T-helper 2 cell treated with Interferon-gamma antibody and Interleukin-4, amounts not matched to agents 100 ng/mL and 5 ng/mL, for 36 hours (primary cell): Measurements from ENCODE around the gene NUTM2E. TPM values are rescaled to one million over a fixed set of nuclear protein-coding genes. Genes with fewer than 3 reads are reported as not detected.
"Not testable (repeated sequence)": the region's sequence is repeated elsewhere in the genome, so short reads cannot be mapped to it uniquely, and the experiment has no call there.

ENCODE experiments used
- intact Hi-C: fragments of 100-400 bp; cut with micrococcal nuclease; formaldehyde crosslinking; loops from one replicate; pipeline ENCODE4 v1.15.1; 2023
- total RNA-seq: library from RNA; stranded (reverse); gene quantifications from 2 replicates; pipeline ENCODE4 v1.2.3, GENCODE V29; 2022

NUTM2E gene, protein sequence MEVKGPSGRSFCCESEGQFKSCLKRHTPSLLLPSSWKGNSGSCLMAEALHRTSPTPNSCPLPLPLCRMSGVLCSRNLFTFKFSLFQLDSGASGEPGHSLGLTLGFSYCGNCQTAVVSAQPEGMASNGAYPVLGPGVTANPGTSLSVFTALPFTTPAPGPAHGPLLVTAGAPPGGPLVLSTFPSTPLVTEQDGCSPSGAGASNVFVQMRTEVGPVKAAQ (N-terminal part only)
- 0.11 TPM in 1 of 2 replicates, not detected in the other for total RNA-seq

DNA sequence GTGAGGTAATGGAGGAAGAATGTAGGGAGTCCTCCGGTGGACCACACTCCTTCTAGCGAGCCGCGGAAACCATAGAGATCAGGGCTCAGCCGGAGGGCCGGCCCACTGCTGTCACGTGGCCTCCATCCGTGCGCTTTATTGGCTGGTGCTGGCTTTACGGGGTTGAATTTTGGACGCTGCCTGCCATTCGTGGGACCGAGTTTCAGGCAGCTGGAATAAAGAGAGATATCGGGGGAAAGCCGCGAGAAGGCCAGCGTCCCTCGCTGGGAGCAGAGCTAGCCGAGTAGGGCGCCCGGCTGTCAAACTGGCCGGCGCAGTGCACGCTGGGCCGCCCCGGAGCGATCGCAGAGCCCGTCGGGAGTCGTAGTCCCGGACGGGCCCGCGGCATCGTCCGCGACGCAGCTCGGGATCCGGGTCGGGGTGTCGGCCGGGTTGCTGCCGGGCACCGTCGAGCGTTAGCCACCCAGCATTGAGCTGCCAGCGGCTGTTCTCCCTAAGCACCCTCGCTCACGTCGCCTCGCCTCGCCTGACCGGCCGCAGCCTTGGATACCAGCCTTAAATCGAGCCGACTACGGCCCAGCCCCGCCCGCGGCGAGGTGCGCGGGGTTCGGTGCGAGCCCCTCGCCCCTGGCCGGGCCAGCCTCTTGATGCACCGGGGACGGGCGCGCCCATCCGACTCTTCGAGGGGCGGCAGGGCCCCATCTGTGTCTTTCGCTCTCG is at the start of gene NUTM2E:
Gene NUTM2E, plus strand, starts transcription at position 244 of the 720 bp plus-strand sequence. CDS start 15,002 bp downstream, outside the sequence.
- intact Hi-C loops, result loop anchor here (10.0 kb wide), 1 partner anchor 378 kb away; the partner anchor contains the start of gene ANXA11

DNA sequence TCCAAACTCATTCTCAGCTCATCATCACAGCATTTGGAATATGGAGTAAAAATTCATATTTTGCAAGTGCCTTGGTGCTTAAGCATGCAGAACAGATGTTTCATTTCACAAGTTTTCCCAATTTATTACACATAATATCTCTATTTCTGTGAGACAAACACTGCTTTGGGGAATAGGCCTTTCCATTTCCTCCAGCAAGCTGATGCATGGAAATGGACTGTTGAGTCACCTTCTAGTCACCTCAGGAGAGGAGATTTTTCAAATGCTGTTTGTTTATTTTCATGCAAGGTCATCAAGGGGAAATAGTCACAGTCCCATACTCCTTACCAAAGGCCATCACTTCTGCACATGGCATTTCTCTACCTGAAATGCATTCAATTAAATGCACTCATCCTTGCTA is 48.5 kb upstream of the NUTM2E start:
- intact Hi-C loops, result loop anchor here (2.0 kb wide), 1 partner anchor 151 kb away; no protein-coding TSS in a partner anchor

DNA sequence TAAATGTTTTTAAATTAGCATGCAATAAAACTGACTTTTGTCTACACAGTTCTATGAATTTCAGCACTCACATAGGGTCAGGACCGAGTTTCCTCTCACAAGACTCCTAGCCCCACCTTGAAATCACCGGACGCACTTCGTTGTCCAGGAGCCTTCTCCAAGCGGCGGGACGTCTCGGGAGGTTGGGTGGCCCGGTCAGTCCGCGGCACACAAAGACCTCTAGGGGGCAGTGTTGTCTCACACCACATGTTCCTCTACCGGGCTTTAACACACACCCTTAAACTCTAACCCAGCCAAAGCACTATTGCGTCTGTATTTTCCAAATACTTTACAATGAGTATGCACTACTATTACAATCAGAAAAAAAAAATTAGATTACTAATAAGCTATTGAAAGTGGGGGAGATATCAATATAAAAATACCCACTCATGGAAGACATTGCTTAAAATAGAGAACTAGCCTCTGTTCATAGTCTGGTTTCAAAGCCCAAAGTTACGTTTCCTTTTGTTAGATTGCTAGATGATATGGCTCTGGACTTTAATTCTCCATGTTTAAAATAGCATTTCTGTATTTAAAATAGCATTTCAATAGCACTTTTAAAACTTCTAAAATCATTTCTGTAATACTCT is 47.1 kb upstream of the NUTM2E start:
- intact Hi-C loops, result loop anchor here (2.0 kb wide), 1 partner anchor 149 kb away; no protein-coding TSS in a partner anchor

DNA sequence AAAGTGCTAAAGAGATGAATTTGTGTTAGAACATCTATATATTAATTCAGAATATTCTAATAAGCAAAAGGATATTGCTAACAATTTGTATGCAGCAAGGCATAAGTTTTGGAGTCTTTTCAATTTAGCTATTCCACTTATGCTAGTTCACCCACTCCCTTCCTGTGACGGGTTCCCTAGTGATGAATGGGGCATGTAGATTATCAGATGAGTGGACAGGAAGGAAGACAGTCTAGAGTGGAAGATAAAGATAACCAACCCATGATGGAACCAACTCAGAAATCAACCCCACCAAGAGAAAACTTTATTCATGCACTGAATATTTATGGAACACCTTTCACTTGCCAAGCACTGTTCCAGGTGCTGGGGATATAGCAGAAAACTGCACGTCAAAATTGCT is 46.5 kb upstream of the NUTM2E start:
- intact Hi-C loops, result loop anchor here (2.0 kb wide), 1 partner anchor 149 kb away; no protein-coding TSS in a partner anchor

DNA sequence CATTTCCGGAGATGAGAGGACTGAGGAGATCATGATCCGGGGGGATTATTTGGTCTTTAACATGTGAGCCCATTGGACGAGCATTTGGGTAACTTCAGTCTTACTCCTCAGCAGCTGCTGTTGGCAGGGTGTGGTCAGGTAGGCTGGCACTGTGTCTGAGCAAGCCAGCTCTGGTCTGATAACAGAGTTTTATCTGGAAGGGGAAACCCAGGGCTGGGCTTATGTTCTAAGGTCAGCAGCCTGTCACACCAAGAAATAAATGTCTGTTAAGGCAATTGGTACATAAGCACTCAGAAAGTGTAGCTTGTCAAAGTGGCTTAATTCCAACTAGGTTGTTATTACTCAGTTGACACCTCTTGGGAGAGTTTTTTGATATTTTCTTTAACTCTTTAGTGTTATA is 45.0 kb upstream of the NUTM2E start:
- intact Hi-C loops, result not testable (repeated sequence)

DNA sequence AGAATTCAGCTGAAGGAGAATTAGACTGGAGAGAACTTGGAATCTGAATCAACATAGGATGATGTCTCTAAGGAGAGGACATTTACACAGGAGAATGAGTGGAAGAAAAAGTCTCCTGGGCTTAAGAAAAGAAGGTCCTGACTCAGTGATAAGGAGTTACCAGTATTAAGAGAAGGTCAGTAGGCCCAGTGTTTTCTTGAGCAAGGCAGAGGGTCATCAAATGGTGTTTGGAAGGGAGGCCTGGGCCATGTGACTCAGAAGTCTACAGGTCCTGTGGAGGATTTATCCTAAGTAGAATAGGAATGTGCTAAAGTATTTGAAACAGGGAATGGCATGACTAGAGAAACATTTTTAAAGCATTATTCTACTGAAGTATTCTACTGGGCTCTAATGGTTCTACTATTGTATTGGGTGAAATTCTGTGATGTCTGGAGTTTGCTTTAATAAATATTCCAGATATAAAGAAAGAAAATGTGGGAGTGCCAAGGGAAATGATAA is 39.0 kb upstream of the NUTM2E start:
- intact Hi-C loops, result not testable (repeated sequence)

DNA sequence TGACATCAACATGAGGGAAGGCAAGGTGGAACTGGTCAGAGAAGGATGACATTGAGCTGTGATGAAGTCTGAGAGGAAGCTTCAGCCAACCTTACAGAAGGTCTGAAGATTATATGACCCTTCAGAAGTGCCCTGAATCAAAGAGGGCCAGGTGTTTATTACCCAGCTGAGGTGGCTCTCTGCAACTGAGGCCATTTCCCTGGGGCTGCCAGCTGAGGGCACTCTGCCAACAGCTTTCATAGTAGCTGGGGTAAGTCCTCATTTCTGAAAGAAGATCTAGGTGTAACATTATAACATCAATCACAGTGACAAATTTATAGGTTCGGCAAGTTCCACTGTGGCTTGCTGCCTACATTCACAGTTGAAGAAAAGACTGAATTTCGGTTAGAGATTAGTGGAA is 37.2 kb upstream of the NUTM2E start:
- intact Hi-C loops, result not testable (repeated sequence)

DNA sequence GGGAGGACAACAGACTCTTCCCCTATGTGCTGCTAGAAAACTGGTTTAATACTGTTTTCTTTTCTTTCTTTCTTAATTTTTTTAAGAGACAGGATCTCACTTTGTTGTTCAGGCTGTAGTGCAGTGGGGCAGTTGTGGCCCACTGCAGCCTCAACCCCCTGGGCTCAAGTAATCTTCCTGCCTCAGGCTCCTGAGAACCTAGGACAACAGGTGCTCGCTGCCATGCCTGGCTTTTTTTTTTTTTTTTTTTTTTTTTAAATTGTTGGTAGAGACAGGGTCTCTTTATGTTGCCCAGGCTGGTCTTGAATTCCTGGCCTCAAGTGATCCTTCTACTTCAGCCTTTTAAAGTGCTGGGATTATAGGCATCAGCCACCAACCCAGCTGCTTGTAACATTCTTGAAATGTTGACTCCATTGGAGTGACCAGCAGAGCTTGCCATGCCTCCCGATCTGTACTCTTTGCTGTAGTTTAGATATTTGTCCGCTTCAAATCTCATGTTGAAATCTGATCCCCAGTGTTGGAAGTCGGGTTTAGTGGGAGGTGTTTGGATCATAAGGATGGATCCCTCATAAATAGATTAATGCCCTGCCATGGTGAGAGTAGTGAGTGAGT is 34.5 kb upstream of the NUTM2E start:
- intact Hi-C loops, result not testable (repeated sequence)

DNA sequence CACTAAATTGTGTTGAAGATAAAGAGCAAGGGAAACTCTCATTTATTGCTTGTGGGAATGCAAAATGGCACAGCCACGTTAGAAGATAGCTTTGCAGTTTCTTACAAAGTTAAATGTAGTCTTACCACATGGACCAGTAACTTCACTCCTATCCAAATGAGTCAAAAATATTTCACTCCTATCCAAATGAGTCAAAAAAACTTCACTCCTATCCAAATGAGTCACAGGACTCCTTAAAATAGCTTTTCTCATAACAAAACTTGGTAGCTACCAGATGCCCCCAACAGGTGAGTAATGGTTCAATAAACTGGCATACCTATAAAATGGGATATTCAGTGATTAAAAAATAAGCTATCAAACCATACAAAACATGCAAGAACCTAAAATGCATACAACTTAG is 27.2 kb upstream of the NUTM2E start:
- intact Hi-C loops, result not testable (repeated sequence)

DNA sequence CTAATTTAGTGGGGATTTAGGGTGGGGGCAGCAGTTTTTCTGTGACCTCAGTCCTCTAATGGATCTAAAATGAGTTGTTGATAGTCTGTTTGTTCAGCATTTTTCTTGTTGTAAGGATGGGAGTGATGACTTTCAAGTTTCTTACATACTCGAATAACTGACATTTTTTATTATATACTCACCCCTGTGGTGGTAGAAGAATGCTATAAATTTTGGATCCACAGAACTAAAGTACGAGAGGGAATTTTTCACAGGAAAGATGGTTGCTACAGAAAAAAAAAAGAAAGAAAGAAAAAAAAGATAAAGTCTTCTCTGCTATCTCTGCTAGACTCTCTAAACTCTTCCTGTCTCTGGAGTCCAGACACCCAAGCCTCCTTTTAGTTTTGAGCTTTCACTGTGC is 20.7 kb upstream of the NUTM2E start:
- intact Hi-C loops, result not testable (repeated sequence)

DNA sequence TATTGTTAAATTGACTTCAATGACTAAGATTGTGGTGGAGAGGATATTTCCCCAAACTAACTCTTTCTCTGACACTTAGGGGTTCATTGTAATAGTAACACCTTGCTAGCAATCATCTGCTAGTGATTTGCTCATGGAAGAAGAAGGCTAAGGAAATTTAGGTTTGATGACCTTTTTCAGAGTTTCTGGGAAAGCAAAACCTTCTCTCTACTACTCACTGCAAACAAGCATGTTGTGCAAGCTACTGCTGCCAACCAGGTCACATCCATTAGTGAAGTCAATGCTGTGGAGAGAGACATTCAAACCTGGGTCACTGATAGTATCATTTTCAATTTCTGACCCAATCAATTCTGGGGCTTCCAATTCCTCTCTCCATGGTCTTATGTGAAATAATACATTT is 14.6 kb upstream of the NUTM2E start:
- intact Hi-C loops, result not testable (repeated sequence)

DNA sequence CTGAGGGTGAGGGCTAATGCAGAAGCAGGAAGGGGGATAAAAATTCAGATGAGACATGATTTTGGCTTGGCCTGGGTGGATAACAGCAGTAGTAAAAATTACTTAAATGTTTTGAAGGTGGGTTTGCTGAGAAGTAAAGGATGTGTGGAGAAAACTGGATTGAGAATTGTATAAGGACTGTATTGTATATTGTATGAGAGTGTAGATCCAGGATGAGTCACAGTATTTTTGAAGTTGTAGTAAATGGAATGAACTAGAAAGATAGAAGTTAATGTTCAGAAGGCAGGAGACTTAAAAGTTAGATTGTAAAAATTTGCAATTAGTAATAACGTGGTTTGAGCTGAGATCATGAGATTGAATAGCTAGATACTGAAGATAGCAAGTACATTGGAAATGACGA is 10.2 kb upstream of the NUTM2E start:
- intact Hi-C loops, result not testable (repeated sequence)

DNA sequence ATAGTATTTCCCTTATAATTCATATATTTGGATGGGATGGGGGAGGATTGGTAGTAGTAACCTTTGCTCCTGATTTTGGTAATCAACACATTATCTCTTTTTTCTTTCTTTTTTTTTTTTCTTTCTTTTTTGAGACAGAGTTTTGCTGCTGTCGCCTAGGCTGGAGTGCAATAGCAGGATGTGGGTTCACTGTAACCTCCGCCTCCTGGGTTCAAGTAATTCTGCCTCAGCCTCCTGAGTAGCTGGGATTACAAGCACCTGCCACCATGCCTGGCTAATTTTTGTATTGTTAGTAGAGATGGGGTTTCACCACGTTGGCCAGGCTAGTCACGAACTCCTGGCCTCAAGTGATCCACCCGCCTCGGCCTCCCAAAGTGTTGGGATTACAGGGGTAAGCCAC is 3.2 kb upstream of the NUTM2E start:
- intact Hi-C loops, result loop anchor here (10.0 kb wide), 1 partner anchor 381 kb away; the partner anchor contains the start of gene ANXA11

DNA sequence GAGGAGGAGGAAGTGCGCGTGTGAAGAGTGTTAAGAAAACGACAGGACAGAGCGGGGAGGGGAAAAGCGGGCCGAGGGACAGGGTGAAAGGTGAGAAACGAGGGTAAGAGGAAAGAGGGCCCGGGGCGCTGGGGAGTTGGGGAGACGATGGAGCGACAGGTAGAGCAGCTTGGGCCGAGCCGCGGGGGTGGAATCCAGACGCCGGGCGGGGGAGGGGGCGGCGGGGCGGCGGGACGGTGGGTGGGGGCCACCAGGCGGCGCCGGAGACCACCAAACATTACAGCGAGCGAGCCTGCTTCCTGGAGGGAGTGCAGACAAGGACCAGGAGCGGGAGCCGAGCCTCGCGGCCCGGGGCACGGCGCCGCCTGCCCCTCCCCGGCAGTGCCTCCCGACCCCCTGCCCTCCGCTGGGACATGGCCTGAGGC is 940 bp upstream of the NUTM2E start:
- intact Hi-C loops, result loop anchor here (10.0 kb wide), 1 partner anchor 379 kb away; the partner anchor contains the start of gene ANXA11

DNA sequence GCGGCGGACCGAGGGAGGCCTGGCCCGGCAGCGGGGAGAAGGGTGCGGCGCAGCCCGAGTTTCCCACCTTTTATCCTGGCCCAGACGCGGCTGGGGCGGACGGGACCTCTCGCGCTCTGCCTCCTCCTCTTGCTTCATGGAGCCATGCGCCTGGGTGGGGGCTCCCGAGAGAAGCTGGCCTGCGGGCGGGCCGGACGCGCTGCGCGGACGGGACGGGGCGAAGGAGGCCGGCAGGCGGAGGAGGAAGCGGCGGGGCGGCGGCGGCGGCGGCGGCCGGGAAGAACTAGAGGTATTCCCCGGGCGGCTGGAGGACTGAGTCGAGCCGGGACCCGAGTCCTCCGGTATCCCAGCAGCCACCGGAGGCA is 426 bp upstream of the NUTM2E start:
- intact Hi-C loops, result loop anchor here (10.0 kb wide), 1 partner anchor 379 kb away; the partner anchor contains the start of gene ANXA11

DNA sequence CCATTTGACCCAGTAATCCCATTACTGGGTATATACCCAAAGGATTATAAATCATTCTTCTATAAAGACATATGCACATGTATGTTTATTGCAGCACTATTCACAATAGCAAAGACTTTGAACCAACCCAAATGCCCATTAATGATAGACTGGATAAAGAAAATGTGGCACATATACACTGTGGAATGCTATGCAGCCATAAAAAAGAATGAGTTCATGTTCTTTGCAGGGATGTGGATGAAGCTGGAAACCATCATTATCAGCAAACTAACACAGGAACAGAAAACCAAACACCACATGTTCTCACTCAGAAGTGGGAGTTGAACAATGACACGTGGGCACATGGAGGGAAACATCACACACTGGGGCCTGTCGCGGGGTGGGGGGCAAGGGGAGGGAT is 7.3 kb downstream of the NUTM2E start:
- intact Hi-C loops, result not testable (repeated sequence)

DNA sequence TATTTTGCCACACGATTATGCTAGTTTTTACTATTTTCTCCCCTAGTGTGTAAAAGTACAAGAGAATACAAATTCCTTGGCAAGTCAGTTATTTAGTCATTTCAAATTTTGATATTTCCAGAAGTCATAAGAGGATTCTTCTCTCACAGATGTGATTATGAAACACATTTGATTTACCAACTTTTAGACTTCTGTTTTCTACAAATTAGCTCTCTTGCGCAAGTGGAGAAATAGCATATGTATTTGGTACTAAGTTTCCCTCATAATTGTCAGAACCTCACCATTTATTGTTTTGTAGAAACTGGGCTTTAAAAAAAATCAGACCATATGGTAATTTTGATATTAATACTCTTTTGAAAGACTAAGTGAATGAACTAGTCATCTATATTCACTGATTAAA is 9.4 kb downstream of the NUTM2E start:
- intact Hi-C loops, result not testable (repeated sequence)

DNA sequence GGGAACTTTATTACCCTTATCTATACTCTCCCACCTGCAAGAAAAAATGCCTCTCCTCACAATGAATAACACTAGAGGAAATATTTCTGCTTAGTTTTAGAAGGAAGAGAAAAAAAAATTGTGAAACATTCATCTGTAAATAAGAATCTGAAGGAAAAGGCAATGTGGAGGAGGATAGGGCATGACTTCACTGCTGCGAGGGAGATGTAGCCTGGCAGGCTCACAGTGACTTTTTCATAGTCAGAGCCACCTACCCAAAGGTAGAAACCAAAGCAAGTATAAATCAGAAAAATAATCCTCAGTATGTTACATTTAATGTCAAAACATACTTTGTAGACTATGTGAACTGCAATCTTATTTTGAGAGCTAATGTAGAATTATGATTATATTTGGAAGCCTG is 10.4 kb downstream of the NUTM2E start:
- intact Hi-C loops, result not testable (repeated sequence)

DNA sequence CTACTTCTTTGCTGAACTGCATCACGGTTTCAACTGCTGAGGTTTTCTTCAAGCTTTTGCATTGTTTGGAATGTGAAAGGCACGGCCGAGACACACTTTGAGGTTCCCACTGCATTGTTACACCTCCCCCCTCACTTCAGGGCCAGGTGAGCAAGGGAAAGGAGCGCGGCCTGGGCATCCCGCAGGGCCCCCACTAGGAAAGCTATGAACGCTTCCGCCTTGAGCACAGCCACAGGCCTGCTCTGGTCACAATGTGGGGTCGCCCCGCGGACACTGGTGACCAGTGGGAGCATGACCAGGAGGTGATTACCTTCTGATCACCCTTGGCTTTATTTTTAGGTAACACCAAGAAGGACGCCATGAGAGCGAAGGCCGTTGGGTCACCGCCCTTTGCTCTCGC is 11.9 kb downstream of the NUTM2E start:
- intact Hi-C loops, result not testable (repeated sequence)

DNA sequence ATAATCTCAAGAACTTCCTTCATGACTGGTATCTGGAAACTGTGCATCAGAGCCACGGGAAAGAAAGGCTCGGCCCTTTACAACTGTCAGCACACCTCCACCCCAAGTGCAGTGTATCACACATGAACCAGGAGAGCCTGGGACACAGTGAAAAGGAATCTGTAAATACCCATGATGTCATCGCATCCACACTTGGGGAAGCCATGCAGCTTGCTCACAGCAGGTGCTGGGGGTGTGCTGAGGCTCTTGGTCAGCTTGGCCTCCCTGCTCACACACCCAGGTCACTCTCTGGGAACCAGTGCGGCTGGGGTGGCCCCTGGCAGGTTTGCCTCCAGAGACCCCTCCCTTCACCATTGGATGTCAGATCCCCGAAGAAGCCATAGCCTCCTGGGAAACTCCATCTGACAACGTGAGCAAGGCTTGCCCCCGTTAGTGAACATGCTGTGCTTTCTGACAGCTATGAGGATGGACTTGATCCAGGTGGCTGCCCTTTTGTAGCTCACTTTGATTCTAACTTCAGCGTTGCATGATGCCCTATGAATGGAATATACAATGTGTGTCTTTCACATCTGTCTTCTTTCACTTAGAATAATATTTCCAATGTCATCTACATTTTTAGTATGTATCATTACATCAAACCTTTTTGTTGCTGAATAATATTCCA is 26.8 kb downstream of the NUTM2E start:
- intact Hi-C loops, result not testable (repeated sequence)

DNA sequence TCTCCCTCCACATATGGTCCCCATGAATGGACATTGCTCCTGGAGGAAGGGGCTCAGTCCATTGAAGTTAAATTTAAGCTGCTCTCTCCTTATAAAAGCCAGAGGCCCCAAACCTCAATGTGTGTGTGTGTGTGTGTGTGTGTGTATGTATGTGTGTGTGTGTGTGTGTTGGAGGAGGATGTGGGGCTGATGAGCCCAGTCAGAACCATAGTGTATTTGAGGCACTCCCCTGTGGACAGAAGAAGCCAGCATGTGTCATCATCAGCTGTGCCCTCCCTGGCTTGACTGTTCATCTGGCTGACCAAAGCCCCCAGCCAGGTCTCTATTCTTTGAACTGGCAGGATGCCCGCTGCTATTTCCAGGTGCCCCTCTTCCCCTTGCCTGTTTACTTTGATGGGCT is 35.7 kb downstream of the NUTM2E start:
- intact Hi-C loops, result not testable (repeated sequence)
